ENCODE data around the gene DTNA. TPM values are rescaled to one million over a fixed set of nuclear protein-coding genes. Genes with fewer than 3 reads are reported as not detected.
"Not testable (repeated sequence)": the region's sequence is repeated elsewhere in the genome, so short reads cannot be mapped to it uniquely, and the experiment has no call there.

DTNA gene
- total RNA-seq, 2 experiments from 2014 or later, result not detected

DNA sequence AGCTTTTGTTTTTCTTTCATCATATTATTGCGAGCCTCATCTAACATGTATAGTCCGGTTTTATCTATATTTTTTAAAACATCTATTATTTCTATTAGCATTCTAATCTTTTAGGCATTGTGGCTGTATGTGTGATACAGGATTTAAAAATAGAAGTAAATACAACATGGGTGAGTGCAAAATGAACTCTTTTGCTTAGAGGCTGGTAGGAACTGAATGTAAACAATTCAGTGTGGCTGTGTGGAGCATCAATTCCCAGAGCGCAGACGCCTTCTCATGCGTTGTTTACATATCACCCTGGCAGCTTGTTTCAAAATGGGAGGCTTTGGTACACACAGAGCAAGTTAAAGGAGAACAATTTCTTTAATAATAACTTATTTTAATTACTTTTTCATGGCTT, 836 bp downstream of the DTNA start:
- CTCF ChIA-PET, result no interaction called here
- no peak overlapping the region for H3K4me3 Mint-ChIP-seq

GRCh38 chr18:34716111-34716510, 6.0 kb downstream of the DTNA start:
- H3K4me1 ChIP-seq (ENCODE audit: insufficient read depth, low read length); H3K27ac ChIP-seq (ENCODE audit: low read depth in 1 of 2, low read length in 2 of 2); H3K27ac Mint-ChIP-seq; H3K36me3 Mint-ChIP-seq (ENCODE audit: low read depth); H3K9me3 ChIP-seq (ENCODE audit: control insufficient read depth in 1 of 2, insufficient read depth in 1 of 2, low read length in 2 of 2); POLR2A ChIA-PET; H3K4me3 Mint-ChIP-seq; H3K4me3 ChIP-seq (ENCODE audit: low read length); H3K9me3 Mint-ChIP-seq; CTCF ChIA-PET; H3K27me3 Mint-ChIP-seq; H3K36me3 ChIP-seq (ENCODE audit: insufficient read depth, low read length); ATAC-seq (ENCODE audit: poor library complexity); H3K4me1 Mint-ChIP-seq (ENCODE audit: low read depth); H3K27me3 ChIP-seq (ENCODE audit: control insufficient read depth in 1 of 2, insufficient read depth in 2 of 2, low read length in 2 of 2); intact Hi-C loops (cut with DNase I, micrococcal nuclease); DNase-seq: not testable (repeated sequence)

More for the DNA sequence above, 836 bp downstream of the DTNA start:
- H3K4me1 ChIP-seq (ENCODE audit: insufficient read depth, low read length), result no peaks in the 10 kb centered on the region
- Mint-ChIP-seq H3K27ac (no peak overlapping the region), H3K27me3 (peaks cover 20% of the 10 kb centered on the region), H3K36me3 (ENCODE audit: low read depth) (no peaks in the 10 kb centered on the region), H3K9me3 (peaks cover 4% of the 10 kb centered on the region), H3K4me1 (ENCODE audit: low read depth) (no peaks in the 10 kb centered on the region)
- POLR2A ChIA-PET, result no interaction called here
- DNase-seq (no peak), ATAC-seq (ENCODE audit: poor library complexity) (no peak)
- H3K9me3 ChIP-seq (ENCODE audit: control insufficient read depth in 1 of 2, insufficient read depth in 1 of 2, low read length in 2 of 2), result no peaks in the 10 kb centered on the region
- intact Hi-C loops (cut with DNase I, micrococcal nuclease), result no loop called here
- no peak overlapping the region for H3K4me3 ChIP-seq (ENCODE audit: low read length)
- no peak overlapping the region for H3K27ac ChIP-seq (ENCODE audit: low read depth in 1 of 2, low read length in 2 of 2)
- H3K36me3 ChIP-seq (ENCODE audit: insufficient read depth, low read length), result no peaks in the 10 kb centered on the region
- H3K27me3 ChIP-seq (ENCODE audit: control insufficient read depth in 1 of 2, insufficient read depth in 2 of 2, low read length in 2 of 2), result no peaks in the 10 kb centered on the region
- TF ChIP-seq, protein P1, sequence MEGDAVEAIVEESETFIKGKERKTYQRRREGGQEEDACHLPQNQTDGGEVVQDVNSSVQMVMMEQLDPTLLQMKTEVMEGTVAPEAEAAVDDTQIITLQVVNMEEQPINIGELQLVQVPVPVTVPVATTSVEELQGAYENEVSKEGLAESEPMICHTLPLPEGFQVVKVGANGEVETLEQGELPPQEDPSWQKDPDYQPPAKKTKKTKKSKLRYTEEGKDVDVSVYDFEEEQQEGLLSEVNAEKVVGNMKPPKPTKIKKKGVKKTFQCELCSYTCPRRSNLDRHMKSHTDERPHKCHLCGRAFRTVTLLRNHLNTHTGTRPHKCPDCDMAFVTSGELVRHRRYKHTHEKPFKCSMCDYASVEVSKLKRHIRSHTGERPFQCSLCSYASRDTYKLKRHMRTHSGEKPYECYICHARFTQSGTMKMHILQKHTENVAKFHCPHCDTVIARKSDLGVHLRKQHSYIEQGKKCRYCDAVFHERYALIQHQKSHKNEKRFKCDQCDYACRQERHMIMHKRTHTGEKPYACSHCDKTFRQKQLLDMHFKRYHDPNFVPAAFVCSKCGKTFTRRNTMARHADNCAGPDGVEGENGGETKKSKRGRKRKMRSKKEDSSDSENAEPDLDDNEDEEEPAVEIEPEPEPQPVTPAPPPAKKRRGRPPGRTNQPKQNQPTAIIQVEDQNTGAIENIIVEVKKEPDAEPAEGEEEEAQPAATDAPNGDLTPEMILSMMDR (IDR thresholded peaks at IDR 0.05), result no peak

- ChIA-PET CTCF (no interaction called here), POLR2A (no interaction called here)
- no peak overlapping the region for H3K27ac ChIP-seq (ENCODE audit: low read depth in 1 of 2, low read length in 2 of 2)
- H3K4me3 ChIP-seq (ENCODE audit: low read length), result no peak overlapping the region
- H3K9me3 Mint-ChIP-seq, result no peaks in the 10 kb centered on the region
- H3K4me3 Mint-ChIP-seq, result no peak overlapping the region
- TF ChIP-seq, protein P1 (IDR thresholded peaks at IDR 0.05), result no peak
- intact Hi-C loops (cut with DNase I, micrococcal nuclease), result no loop called here
- DNase-seq (no peak), ATAC-seq (ENCODE audit: poor library complexity) (no peak)
- H3K27me3 Mint-ChIP-seq, result peaks cover 4% of the 10 kb centered on the region
- no peak overlapping the region for H3K27ac Mint-ChIP-seq
- H3K4me1 ChIP-seq (ENCODE audit: insufficient read depth, low read length), result no peaks in the 10 kb centered on the region
- H3K36me3 ChIP-seq (ENCODE audit: insufficient read depth, low read length), result no peaks in the 10 kb centered on the region
- no peaks in the 10 kb centered on the region for H3K27me3 ChIP-seq (ENCODE audit: control insufficient read depth in 1 of 2, insufficient read depth in 2 of 2, low read length in 2 of 2)
- no peaks in the 10 kb centered on the region for H3K9me3 ChIP-seq (ENCODE audit: control insufficient read depth in 1 of 2, insufficient read depth in 1 of 2, low read length in 2 of 2)
- no peaks in the 10 kb centered on the region for H3K36me3 Mint-ChIP-seq (ENCODE audit: low read depth)
- no peaks in the 10 kb centered on the region for H3K4me1 Mint-ChIP-seq (ENCODE audit: low read depth)
Measured at GRCh38 chr18:34718610-34719009, 8.5 kb downstream of the DTNA start.

DNA sequence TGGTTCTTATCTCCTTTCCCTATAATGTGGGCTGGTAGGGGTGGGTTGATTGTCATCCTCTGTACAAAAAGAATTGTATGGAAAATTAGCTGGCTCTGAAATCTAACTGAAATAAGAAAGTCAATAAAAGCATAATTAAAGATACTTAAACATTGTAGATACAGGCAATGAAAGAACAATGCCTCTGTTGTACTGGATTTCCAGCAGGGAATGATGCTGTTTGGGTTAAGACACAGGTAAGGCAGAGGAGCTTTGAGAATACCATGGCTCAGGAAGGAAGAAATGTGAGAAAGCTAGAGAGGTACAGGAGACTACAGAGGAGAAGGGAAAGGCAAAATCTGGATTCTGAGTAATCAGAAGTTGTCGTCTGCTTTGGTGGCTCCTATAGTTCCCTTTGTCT, 10.1 kb downstream of the DTNA start:
- Histone ChIP-seq H3K36me3 (ENCODE audit: insufficient read depth, low read length) (no peaks in the 10 kb centered on the region), H3K4me1 (ENCODE audit: insufficient read depth, low read length) (no peaks in the 10 kb centered on the region), H3K27me3 (ENCODE audit: control insufficient read depth in 1 of 2, insufficient read depth in 2 of 2, low read length in 2 of 2) (no peaks in the 10 kb centered on the region), H3K9me3 (ENCODE audit: control insufficient read depth in 1 of 2, insufficient read depth in 1 of 2, low read length in 2 of 2) (no peaks in the 10 kb centered on the region), H3K27ac (ENCODE audit: low read depth in 1 of 2, low read length in 2 of 2) (no peak overlapping the region), H3K4me3 (ENCODE audit: low read length) (no peak overlapping the region)
- DNase-seq, result no peak
- TF ChIP-seq, protein P1 (IDR thresholded peaks at IDR 0.05), result no peak
- no peak for ATAC-seq (ENCODE audit: poor library complexity)
- POLR2A ChIA-PET, result no interaction called here
- CTCF ChIA-PET, result no interaction called here
- no peaks in the 10 kb centered on the region for H3K36me3 Mint-ChIP-seq (ENCODE audit: low read depth)
- intact Hi-C loops (cut with DNase I, micrococcal nuclease), result no loop called here
- H3K27ac Mint-ChIP-seq, result no peak overlapping the region
- peaks cover 3% of the 10 kb centered on the region for H3K9me3 Mint-ChIP-seq
- no peak overlapping the region for H3K4me3 Mint-ChIP-seq
- H3K4me1 Mint-ChIP-seq (ENCODE audit: low read depth), result no peaks in the 10 kb centered on the region
- H3K27me3 Mint-ChIP-seq, result peaks cover 4% of the 10 kb centered on the region

Data from CD4-positive, alpha-beta T cell (primary cell).